ENCODE measurements around the gene DICER1.

Gene DICER1

GRCh38 chr14:95066427-95066986 lies 90.8 kb downstream of the DICER1 start:
- no peak for TF ChIP-seq CTCF (conservative IDR thresholded peaks at IDR 0.05)
- no peak overlapping the region for H3K27ac ChIP-seq

GRCh38 chr14:95065411-95065810 lies 91.9 kb downstream of the DICER1 start:
- TF ChIP-seq CTCF (conservative IDR thresholded peaks at IDR 0.05) = no peak
- no peak overlapping the region for H3K27ac ChIP-seq

- TF ChIP-seq CTCF (conservative IDR thresholded peaks at IDR 0.05) = no peak
These were observed 92.6 kb downstream of the DICER1 start for GRCh38 chr14:95064734-95065133.

GRCh38 chr14:95064256-95064655 lies 93.1 kb downstream of the DICER1 start:
- H3K27ac ChIP-seq = no peak overlapping the region
- no peak for TF ChIP-seq CTCF (conservative IDR thresholded peaks at IDR 0.05)

More at GRCh38 chr14:95064734-95065133, 92.6 kb downstream of the DICER1 start:
- H3K27ac ChIP-seq = no peak overlapping the region

GRCh38 chr14:95063391-95063790 lies 93.9 kb downstream of the DICER1 start:
- no peak overlapping the region for H3K27ac ChIP-seq
- no peak for TF ChIP-seq CTCF (conservative IDR thresholded peaks at IDR 0.05)

GRCh38 chr14:95062946-95063345 lies 94.4 kb downstream of the DICER1 start:
- no peak for TF ChIP-seq CTCF (conservative IDR thresholded peaks at IDR 0.05)
- H3K27ac ChIP-seq = no peak overlapping the region

GRCh38 chr14:95062220-95062619 lies 95.1 kb downstream of the DICER1 start:
- no peak for TF ChIP-seq CTCF (conservative IDR thresholded peaks at IDR 0.05)
- no peak overlapping the region for H3K27ac ChIP-seq

Data from VCaP (cell line).